GM21390 (cell line): ENCODE measurements around the gene ADTRP.
"Not testable (repeated sequence)": the region's sequence is repeated elsewhere in the genome, so short reads cannot be mapped to it uniquely, and the experiment has no call there.

Source experiments
- ATAC-seq: cut with Tn5 transposase; IDR thresholded peaks from one replicate; pipeline ENCODE4 v1.9.1; 2021; ENCODE audit not compliant: unreplicated experiment

ADTRP gene

DNA sequence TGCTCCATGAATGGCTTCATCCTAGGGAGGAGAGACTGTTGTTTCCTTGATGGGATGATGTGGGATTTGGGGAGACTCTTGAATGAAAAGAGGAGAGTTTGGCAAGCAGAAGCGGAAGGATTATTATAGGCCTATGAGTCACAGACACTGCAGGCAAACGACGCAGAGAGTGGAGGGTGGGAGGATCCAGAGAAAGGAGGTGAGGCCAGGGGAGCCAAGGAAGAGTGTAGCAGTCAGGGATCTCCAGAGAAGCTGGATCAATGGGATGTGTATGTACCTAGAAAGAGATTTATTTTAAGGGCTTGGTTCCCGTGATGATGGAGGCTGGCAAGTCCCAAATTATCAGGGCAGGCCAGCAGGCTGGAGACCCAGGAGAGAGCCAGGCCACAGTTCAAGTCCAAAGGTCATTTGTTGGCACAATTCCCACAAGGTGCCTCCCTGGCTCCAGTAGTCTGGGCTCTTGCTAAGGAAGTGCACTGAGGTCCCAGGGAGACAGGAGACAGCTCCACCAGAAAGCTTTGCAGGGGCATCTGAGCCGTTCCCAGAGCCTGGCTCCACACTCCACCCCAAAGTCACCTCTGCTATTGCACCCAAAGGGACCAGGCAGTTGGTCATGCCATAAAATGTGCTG, 76.0 kb downstream of the ADTRP start:
- no peak for ATAC-seq

DNA sequence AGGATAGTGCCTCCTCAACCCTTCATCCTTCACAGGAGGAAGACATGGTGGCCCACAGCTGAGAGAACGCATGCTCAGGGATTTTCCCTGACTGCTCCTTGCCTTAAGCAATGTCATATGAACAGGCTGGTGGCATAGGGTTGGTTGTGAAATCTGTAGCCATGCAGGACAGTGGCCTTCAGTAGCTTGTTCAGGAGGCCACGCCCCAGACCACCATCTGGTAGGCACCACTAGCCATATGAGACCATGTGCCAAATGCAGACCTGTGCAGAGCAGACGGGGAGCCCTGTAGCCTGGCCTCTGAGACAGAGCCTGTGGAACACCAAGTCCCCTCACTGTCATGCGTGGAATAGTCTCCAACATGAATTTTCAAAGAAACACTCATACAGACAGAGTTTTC, 76.5 kb downstream of the ADTRP start:
- no peak for ATAC-seq

GRCh38 chr6:11701573-11701972, 77.0 kb downstream of the ADTRP start:
- no peak for ATAC-seq

- ATAC-seq = no peak
Observed at GRCh38 chr6:11700118-11700718, 78.4 kb downstream of the ADTRP start.

GRCh38 chr6:11699576-11699975, 79.0 kb downstream of the ADTRP start:
- no peak for ATAC-seq

- ATAC-seq = no peak
Observed at GRCh38 chr6:11692451-11693376, 85.9 kb downstream of the ADTRP start.

- no peak for ATAC-seq
Observed at GRCh38 chr6:11689847-11690246, 88.8 kb downstream of the ADTRP start.

DNA sequence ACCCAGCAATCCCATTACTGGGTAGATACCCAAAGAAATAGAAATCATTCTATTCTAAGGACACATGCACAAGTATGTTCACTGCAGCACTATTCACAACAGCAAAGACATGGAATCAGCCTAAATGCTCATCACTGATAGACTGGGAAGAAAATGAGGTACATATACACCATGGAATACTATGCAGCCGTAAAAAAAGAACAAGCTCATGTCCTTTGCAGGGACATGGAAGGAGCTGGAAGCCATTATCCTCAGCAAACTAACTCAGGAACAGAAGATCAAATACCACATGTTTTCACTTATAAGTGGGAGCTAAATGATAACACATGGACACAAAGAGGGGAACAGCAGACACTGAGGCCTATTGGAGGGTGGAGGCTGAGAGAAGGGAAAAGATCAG, 89.2 kb downstream of the ADTRP start:
- not testable (repeated sequence) for ATAC-seq

DNA sequence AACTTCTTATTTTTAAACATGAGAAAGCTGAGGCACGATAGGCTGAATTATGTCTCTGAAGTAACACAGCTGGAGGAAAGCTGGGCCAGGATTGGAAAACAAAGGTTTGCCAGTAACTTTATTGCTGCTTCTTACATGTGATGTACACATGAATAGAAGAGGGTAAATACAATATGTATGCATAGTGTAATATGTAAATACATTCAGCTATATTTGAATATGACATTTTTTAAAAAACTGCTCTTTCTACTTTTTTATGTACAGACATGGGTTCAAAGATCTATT, 90.2 kb downstream of the ADTRP start:
- no peak for ATAC-seq

GRCh38 chr6:11685481-11686093, 93.0 kb downstream of the ADTRP start:
- no peak for ATAC-seq

- ATAC-seq = no peak
Observed at GRCh38 chr6:11684901-11685480, 93.6 kb downstream of the ADTRP start.

DNA sequence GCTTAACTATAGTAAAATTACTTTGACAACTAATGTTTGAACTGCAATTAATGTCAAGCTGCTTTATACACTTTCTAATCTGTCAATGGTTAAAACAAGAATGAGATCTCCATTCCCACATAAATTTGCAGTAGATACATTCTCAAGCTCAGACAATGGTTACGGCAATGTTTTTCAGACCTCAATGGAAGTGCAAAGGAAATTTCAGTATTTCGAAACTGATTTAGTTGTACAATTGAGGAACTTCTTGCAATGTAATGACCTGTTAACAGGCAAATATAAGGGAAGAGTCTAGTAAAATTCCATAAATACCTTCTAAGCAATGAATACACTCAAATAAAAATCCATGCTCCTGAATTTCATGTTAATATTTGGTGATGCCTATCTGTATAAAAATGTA, 94.7 kb downstream of the ADTRP start:
- ATAC-seq = no peak

DNA sequence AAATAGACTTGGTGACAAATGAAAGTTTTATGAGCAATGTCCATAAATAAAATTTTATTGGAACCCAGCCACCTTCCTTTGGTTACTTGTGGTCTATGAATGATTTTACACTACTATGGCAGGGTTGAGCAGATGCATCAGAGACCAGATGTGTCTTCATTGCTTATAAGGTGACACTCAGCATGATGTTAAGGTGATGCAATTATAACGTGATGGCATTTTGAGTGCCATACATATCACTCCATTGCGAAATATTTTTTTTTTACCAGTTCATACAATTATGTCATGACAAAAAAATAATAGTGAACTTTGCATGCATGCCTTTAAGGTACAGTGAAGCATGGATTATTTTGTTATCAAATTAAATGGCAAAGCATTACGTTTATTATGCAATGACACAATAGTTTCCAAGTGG, 96.0 kb downstream of the ADTRP start:
- no peak for ATAC-seq

- no peak for ATAC-seq
Observed at GRCh38 chr6:11681770-11682169, 96.8 kb downstream of the ADTRP start.

- no peak for ATAC-seq
Observed at GRCh38 chr6:11681357-11681756, 97.2 kb downstream of the ADTRP start.

- not testable (repeated sequence) for ATAC-seq
Observed at GRCh38 chr6:11680479-11680878, 98.1 kb downstream of the ADTRP start.

GRCh38 chr6:11679099-11679498, 99.5 kb downstream of the ADTRP start:
- no peak for ATAC-seq

DNA sequence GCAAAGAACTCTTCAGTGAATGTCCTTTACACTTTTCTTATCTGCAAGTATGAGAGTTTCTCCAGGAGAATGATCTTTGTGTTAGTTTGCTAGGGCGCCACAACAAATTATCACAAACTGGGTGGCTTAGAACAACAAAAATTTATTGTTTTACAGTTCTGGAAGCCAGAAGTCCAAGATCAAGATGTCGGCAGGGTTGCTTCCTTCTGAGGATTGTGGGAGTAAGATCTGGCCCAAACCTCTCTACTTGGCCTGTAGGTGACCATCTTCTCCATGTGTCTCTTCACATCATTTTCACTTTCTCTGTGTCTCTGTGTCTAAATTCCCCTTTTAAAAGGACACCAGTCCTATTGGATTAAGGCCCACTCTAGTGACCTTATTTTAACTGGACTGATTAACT, 103.0 kb downstream of the ADTRP start:
- ATAC-seq = no peak

DNA sequence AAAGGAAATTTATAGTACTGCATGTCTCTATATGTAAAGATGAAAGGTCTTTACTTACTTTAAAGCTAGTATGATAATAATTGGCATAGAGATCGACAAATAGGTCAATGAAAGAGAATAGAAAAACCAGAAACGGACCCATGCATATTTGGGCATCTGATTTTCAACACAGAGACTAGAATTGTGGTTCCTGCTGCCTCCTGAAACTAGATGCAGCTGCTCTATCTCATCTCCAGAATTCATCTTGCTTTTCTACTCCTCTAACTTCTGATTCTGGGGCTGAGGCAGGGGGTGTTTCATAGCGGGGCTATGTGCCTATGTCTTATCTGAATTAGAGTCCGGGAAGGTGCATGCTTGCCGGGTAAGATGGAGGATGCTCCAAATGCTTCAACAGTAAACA, 105.9 kb downstream of the ADTRP start:
- ATAC-seq = no peak

DNA sequence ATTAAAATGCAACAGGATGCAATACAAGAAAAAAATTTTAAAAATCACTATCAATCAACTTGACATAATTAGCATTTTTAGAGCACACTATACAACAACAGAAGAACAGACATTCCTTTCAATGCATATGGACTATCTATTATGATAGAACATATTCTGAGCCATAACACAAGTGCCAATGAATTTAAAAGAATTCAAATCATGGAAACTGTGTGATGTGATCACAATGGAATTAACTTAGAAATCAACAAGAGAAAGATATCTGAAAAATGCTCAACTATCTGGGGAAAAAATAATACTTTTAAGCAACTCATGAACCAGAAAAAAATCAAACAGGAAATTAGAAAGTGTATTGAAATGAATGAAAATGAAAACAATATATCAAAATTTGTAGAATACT, 106.3 kb downstream of the ADTRP start:
- ATAC-seq = no peak

- ATAC-seq = no peak
Observed at GRCh38 chr6:11669696-11670095, 108.9 kb downstream of the ADTRP start.
